IMR-90 (cell line): Measurements from ENCODE around the gene GMFB. TPM values are rescaled to one million over a fixed set of nuclear protein-coding genes. Genes with fewer than 3 reads are reported as not detected.

Experiments
- ATAC-seq: fragments of 200-7000 bp; cut with Tn5 transposase; 2 replicates; pipeline ENCODE4 v1.9.1; 2020; ENCODE audit warnings: low read depth, mild to moderate bottlenecking, moderate library complexity
- BruUV-seq: library from RNA; stranded (reverse); fragments of 400-500 nt; replicated peaks from 2 replicates; lab custom pipeline; 2021; lab: Mats Ljungman, UMichigan
- CTCF ChIA-PET: fragments of 300-600 bp; formaldehyde crosslinking; extraction: SDS; loops from one replicate; lab custom pipeline; 2021; ENCODE audit warnings: antibody characterized with exemption; lab: Yijun Ruan, JAX
- POLR2A ChIA-PET: fragments of 300-600 bp; sonication (Branson Sonifier 250); formaldehyde crosslinking; loops from one replicate; lab custom pipeline; 2022; ENCODE audit warnings: antibody characterized with exemption; ENCODE audit not compliant: unreplicated experiment; lab: Charles Lee
- DNase-seq: peaks from one replicate; pipeline ENCODE4 v3.0.0; 2013
- H2AFZ ChIP-seq: replicated peaks from 2 replicates; pipeline ENCODE3; 2013; ENCODE audit warnings: low read length, mild to moderate bottlenecking; ENCODE audit not compliant: poor library complexity
- H2AK5ac ChIP-seq: 2 replicates; pipeline ENCODE4 v1.6.1; 2013; ENCODE audit warnings: low read depth, low read length, inconsistent platforms
- H2AK9ac ChIP-seq: replicated peaks from 2 replicates; pipeline ENCODE3; 2013; ENCODE audit warnings: mild to moderate bottlenecking, low read depth, low read length, moderate library complexity; ENCODE audit not compliant: poor library complexity
- H2BK120ac ChIP-seq: 2 replicates; pipeline ENCODE4 v1.6.1; 2013; ENCODE audit warnings: low read depth, low read length, inconsistent platforms
- H2BK15ac ChIP-seq: 3 replicates; pipeline ENCODE4 v1.6.1; 2013; ENCODE audit warnings: low read depth, low read length, inconsistent platforms
- H2BK20ac ChIP-seq: 2 replicates; pipeline ENCODE4 v1.6.1; 2013; ENCODE audit warnings: low read depth, mild to moderate bottlenecking, inconsistent platforms, low read length, moderate library complexity
- H2BK5ac ChIP-seq: 2 replicates; pipeline ENCODE4 v1.6.1; 2013; ENCODE audit warnings: mild to moderate bottlenecking, low read depth, low read length, inconsistent platforms; ENCODE audit not compliant: poor library complexity, severe bottlenecking
- H3K14ac ChIP-seq: replicated peaks from 2 replicates; pipeline ENCODE4 v1.6.1; 2013; ENCODE audit warnings: low read depth, low read length, inconsistent platforms
- H3K18ac ChIP-seq: 2 replicates; pipeline ENCODE4 v1.6.1; 2013; ENCODE audit warnings: low read depth, low read length, control low read depth
- H3K23ac ChIP-seq: 2 replicates; pipeline ENCODE4 v1.6.1; 2013; ENCODE audit warnings: low read depth, low read length, inconsistent platforms
- H3K27ac ChIP-seq: 2 replicates; pipeline ENCODE4 v1.5.1; 2013; ENCODE audit warnings: mild to moderate bottlenecking, control low read depth, low read length; ENCODE audit not compliant: insufficient read depth
- H3K27me3 ChIP-seq: 2 replicates; pipeline ENCODE4 v1.6.1; 2013; ENCODE audit warnings: low read length; ENCODE audit not compliant: control insufficient read depth, insufficient read depth
- H3K36me3 ChIP-seq: 2 replicates; pipeline ENCODE4 v1.6.1; 2013; ENCODE audit warnings: low read length, mixed read lengths; ENCODE audit not compliant: control insufficient read depth, insufficient read depth
- H3K4ac ChIP-seq: 2 replicates; pipeline ENCODE4 v1.6.1; 2013; ENCODE audit warnings: low read depth, low read length, inconsistent platforms
- H3K4me1 ChIP-seq: 2 replicates; pipeline ENCODE4 v1.6.1; 2013; ENCODE audit warnings: low read length, mixed read lengths; ENCODE audit not compliant: control insufficient read depth, insufficient read depth
- H3K4me2 ChIP-seq: 2 replicates; pipeline ENCODE4 v1.6.1; 2013; ENCODE audit warnings: low read depth, mild to moderate bottlenecking, control low read depth, low read length, moderate library complexity
- H3K4me3 ChIP-seq: 2 replicates; pipeline ENCODE4 v1.5.1; 2013; ENCODE audit warnings: low read depth, mild to moderate bottlenecking, control low read depth, low read length, moderate library complexity; ENCODE audit not compliant: insufficient read depth
- H3K56ac ChIP-seq: 2 replicates; pipeline ENCODE4 v1.6.1; 2013; ENCODE audit warnings: low read length, inconsistent platforms; ENCODE audit not compliant: insufficient read depth; ENCODE audit errors: extremely low read depth
- H3K79me1 ChIP-seq, 2 experiments: 2 replicates each; pipeline ENCODE4 v1.6.1; 2013; ENCODE audit warnings: low read length in 2 of 2, inconsistent platforms in 1 of 2, low read depth in 1 of 2
- H3K9ac ChIP-seq: 2 replicates; pipeline ENCODE4 v1.6.1; 2013; ENCODE audit warnings: low read depth, low read length, control low read depth
- H3K9me1 ChIP-seq: 2 replicates; pipeline ENCODE4 v1.6.1; 2013; ENCODE audit warnings: low read length, inconsistent platforms; ENCODE audit not compliant: insufficient read depth
- H3K9me3 ChIP-seq: 2 replicates; pipeline ENCODE4 v1.6.1; 2013; ENCODE audit warnings: low read length; ENCODE audit not compliant: control insufficient read depth, insufficient read depth
- H4K20me1 ChIP-seq: 2 replicates; pipeline ENCODE4 v1.6.1; 2013; ENCODE audit warnings: low read length, inconsistent platforms; ENCODE audit not compliant: insufficient read depth
- H4K5ac ChIP-seq: 2 replicates; pipeline ENCODE4 v1.6.1; 2013; ENCODE audit warnings: mild to moderate bottlenecking, low read depth, low read length, control low read depth
- H4K8ac ChIP-seq, 2 experiments: 2 replicates each; pipeline ENCODE4 v1.6.1; 2013; ENCODE audit warnings: low read depth in 2 of 2, low read length in 2 of 2, control low read depth in 1 of 2, inconsistent platforms in 1 of 2
- H4K91ac ChIP-seq: 2 replicates; pipeline ENCODE4 v1.6.1; 2013; ENCODE audit warnings: low read depth, low read length, inconsistent platforms; ENCODE audit not compliant: insufficient read depth
- BHLHE40 ChIP-seq: fragments of 150-350 bp; IDR thresholded peaks from 2 replicates; pipeline ENCODE4 v1.6.1; 2016; ENCODE audit warnings: mild to moderate bottlenecking, low read depth, low read length
- CEBPB ChIP-seq: IDR thresholded peaks from 2 replicates; pipeline ENCODE4 v1.6.1; 2012; ENCODE audit warnings: low read depth, low read length, improper control_type of control experiment
- CHD1 ChIP-seq: IDR thresholded peaks from 2 replicates; pipeline ENCODE4 v1.6.1; 2012; ENCODE audit warnings: low read depth, low read length, improper control_type of control experiment
- FOS ChIP-seq: fragments of 150-350 bp; IDR thresholded peaks from 2 replicates; pipeline ENCODE4 v1.6.1; 2016; ENCODE audit warnings: low read depth, low read length
- MAFK ChIP-seq: IDR thresholded peaks from 2 replicates; pipeline ENCODE4 v1.6.1; 2012; ENCODE audit warnings: low read depth, low read length, improper control_type of control experiment
- MXI1 ChIP-seq: IDR thresholded peaks from 2 replicates; pipeline ENCODE4 v1.6.1; 2012; ENCODE audit warnings: low read depth, mild to moderate bottlenecking, low read length, moderate library complexity, borderline replicate concordance
- RAD21 ChIP-seq: IDR thresholded peaks from 2 replicates; pipeline ENCODE4 v1.6.1; 2012; ENCODE audit warnings: low read length, improper control_type of control experiment
- RCOR1 ChIP-seq: IDR thresholded peaks from 2 replicates; pipeline ENCODE4 v1.6.1; 2012; ENCODE audit warnings: mild to moderate bottlenecking, low read length, improper control_type of control experiment; ENCODE audit not compliant: insufficient replicate concordance
- RFX5 ChIP-seq: IDR thresholded peaks from 2 replicates; pipeline ENCODE4 v1.8.0; 2012; ENCODE audit warnings: low read depth, mild to moderate bottlenecking, low read length, moderate library complexity
- SMC3 ChIP-seq: fragments of 150-350 bp; IDR thresholded peaks from 2 replicates; pipeline ENCODE4 v1.6.1; 2016; ENCODE audit warnings: low read depth, mild to moderate bottlenecking, antibody characterized with exemption, low read length, moderate library complexity
- WGBS, 2 experiments: methylation state at CpG; one replicate each; pipeline versions ENCODE4 v1.1.5 to v1.1.7; 2013; ENCODE audit warnings: missing lambda C conversion rate in 2 of 2; ENCODE audit not compliant: insufficient read length in 1 of 2; ENCODE audit errors: extremely low coverage in 2 of 2; 5-methylcytosine and 5-hydroxymethylcytosine counted together
- dilution Hi-C: fragments of 300-500 bp; cut with HindIII; formaldehyde crosslinking; loops from one replicate; pipeline ENCODE4 v1.14.3; 2018; ENCODE audit warnings: low sequenced_read_pairs; ENCODE audit not compliant: unreplicated experiment
- in situ Hi-C: fragments of 300-500 bp; cut with MboI; formaldehyde crosslinking; loops from 3 replicates; pipeline ENCODE4 v1.14.3; 2019; ENCODE audit warnings: low sequenced_read_pairs, inconsistent platforms, mixed read lengths
- intact Hi-C: fragments of 100-400 bp; cut with micrococcal nuclease; formaldehyde crosslinking; loops from 2 replicates; pipeline ENCODE4 v1.10.0; 2022
- polyA plus RNA-seq, 3 experiments: library from polyadenylated mRNA; depleted of rRNA; stranded (reverse); fragments of >200 nt; gene quantifications; 2 replicates each; pipeline ENCODE4 v1.2.3, GENCODE V29; 2012; ENCODE audit warnings: low replicate concordance in 1 of 3
- total RNA-seq: library from RNA; depleted of rRNA; stranded (reverse); fragments of >200 nt; gene quantifications from 2 replicates; pipeline ENCODE4 v1.2.3, GENCODE V29; 2012
- TF ChIP-seq, protein P1 (sequence below): fragments of 150-350 bp; IDR thresholded peaks from 2 replicates; pipeline ENCODE4 v1.6.1; 2016; ENCODE audit warnings: low read depth, mild to moderate bottlenecking, low read length, moderate library complexity, borderline replicate concordance
- TF ChIP-seq, protein P2 (sequence below): fragments of 150-350 bp; IDR thresholded peaks from 2 replicates; pipeline ENCODE4 v1.6.1; 2017; ENCODE audit warnings: mild to moderate bottlenecking, antibody characterized with exemption, low read length, low read depth
- TF ChIP-seq, protein P3 (sequence below): conservative IDR thresholded peaks from 2 replicates; pipeline ENCODE4 v1.5.1; 2012; ENCODE audit warnings: mild to moderate bottlenecking, low read depth, low read length, improper control_type of control experiment

Gene GMFB
- total and polyA plus RNA-seq, 2 of the 4 experiments (the other 2 are of a cell fraction): 22.4 to 59.1 TPM

DNA sequence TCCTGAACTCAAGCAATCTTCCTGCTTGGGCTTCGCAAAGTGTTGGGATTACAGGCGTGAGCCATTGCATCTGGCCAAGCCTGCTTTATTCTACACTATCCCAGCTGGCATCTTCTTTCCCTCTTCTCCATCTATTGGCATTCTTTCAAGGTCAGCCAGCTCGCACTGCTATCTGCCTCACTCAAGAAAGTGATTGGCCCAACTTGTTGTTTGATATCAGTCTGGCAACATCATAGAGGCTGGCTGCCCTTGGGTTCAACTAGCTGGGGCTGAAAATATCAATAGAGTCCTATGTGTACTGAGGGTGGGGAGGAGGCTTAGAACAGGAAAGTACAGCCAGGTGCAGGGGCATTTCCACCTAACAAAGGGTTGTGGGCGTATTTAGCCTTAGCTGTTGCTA lies 17.1 kb downstream of the GMFB start:
- Histone ChIP-seq H3K4me2 (no peak overlapping the region), H3K27ac (no peak overlapping the region), H4K5ac (no peak overlapping the region), H3K4ac (no peak overlapping the region), H4K20me1 (no peaks in the 10 kb centered on the region), H3K9ac (no peak overlapping the region), H4K91ac (no peak overlapping the region), H3K9me3 (peaks cover 5% of the 10 kb centered on the region; the same call in 1 of the 2 replicates), H2BK120ac (no peak overlapping the region), H2AFZ (no peak overlapping the region), H3K4me3 (no peak overlapping the region), H3K18ac (no peak overlapping the region), H2BK15ac (no peak overlapping the region), H3K36me3 (peaks cover 5% of the 10 kb centered on the region), H3K23ac (no peak overlapping the region), H3K9me1 (no peaks in the 10 kb centered on the region), H3K4me1 (no peaks in the 10 kb centered on the region), H3K27me3 (no peaks in the 10 kb centered on the region), H3K79me1 (no peaks in the 10 kb centered on the region; a peak in 2 of 4 replicates), H4K8ac (no peak overlapping the region), H2BK5ac (no peak overlapping the region), H2AK9ac (no peak overlapping the region), H3K14ac (no peak overlapping the region), H2AK5ac (no peak overlapping the region), H3K56ac (no peak overlapping the region), H2BK20ac (no peak overlapping the region)
- intact Hi-C loops (no loop called here), dilution Hi-C loops (no loop called here), in situ Hi-C loops (no loop called here)
- ChIA-PET POLR2A (no interaction called here), CTCF (no interaction called here)
- TF ChIP-seq RFX5: no peak
- no peak for TF ChIP-seq SMC3
- TF ChIP-seq MXI1: no peak
- TF ChIP-seq, protein P1, sequence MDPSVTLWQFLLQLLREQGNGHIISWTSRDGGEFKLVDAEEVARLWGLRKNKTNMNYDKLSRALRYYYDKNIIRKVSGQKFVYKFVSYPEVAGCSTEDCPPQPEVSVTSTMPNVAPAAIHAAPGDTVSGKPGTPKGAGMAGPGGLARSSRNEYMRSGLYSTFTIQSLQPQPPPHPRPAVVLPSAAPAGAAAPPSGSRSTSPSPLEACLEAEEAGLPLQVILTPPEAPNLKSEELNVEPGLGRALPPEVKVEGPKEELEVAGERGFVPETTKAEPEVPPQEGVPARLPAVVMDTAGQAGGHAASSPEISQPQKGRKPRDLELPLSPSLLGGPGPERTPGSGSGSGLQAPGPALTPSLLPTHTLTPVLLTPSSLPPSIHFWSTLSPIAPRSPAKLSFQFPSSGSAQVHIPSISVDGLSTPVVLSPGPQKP: no peak
- TF ChIP-seq, protein P2, sequence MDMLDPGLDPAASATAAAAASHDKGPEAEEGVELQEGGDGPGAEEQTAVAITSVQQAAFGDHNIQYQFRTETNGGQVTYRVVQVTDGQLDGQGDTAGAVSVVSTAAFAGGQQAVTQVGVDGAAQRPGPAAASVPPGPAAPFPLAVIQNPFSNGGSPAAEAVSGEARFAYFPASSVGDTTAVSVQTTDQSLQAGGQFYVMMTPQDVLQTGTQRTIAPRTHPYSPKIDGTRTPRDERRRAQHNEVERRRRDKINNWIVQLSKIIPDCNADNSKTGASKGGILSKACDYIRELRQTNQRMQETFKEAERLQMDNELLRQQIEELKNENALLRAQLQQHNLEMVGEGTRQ: no peak
- TF ChIP-seq RCOR1: no peak
- no peak for TF ChIP-seq BHLHE40
- TF ChIP-seq CHD1: no peak
- TF ChIP-seq CEBPB: no peak
- TF ChIP-seq RAD21: no peak
- no peak for TF ChIP-seq MAFK
- TF ChIP-seq FOS: no peak
- TF ChIP-seq, protein P3, sequence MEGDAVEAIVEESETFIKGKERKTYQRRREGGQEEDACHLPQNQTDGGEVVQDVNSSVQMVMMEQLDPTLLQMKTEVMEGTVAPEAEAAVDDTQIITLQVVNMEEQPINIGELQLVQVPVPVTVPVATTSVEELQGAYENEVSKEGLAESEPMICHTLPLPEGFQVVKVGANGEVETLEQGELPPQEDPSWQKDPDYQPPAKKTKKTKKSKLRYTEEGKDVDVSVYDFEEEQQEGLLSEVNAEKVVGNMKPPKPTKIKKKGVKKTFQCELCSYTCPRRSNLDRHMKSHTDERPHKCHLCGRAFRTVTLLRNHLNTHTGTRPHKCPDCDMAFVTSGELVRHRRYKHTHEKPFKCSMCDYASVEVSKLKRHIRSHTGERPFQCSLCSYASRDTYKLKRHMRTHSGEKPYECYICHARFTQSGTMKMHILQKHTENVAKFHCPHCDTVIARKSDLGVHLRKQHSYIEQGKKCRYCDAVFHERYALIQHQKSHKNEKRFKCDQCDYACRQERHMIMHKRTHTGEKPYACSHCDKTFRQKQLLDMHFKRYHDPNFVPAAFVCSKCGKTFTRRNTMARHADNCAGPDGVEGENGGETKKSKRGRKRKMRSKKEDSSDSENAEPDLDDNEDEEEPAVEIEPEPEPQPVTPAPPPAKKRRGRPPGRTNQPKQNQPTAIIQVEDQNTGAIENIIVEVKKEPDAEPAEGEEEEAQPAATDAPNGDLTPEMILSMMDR: no peak
- ATAC-seq: no peak
- WGBS, 2 experiments: 79% methylated on average over 2 of the region's 4 CpGs; no CpG with 5 or more reads in 1 of the 2 experiments
- no peak for DNase-seq
- BruUV-seq: no TSS peak
